GM19035 (cell line): Measurements from ENCODE around the gene ATF6.
"Not testable (repeated sequence)": the region's sequence is repeated elsewhere in the genome, so short reads cannot be mapped to it uniquely, and the experiment has no call there.

Experiments used
- ATAC-seq: cut with Tn5 transposase; IDR thresholded peaks from one replicate; pipeline ENCODE4 v1.9.1; 2021; ENCODE audit not compliant: unreplicated experiment

ATF6 gene

GRCh38 chr1:161766102-161766981, at the start of gene ATF6:
Gene ATF6 (plus strand): TSS chr1:161766320. CDS start chr1:161766361, 41 bp downstream.
- ATAC-seq = peak; percentile 79

- ATAC-seq = peak; percentile 57
These were observed 47.4 kb upstream of the ATF6 start for GRCh38 chr1:161718559-161719324.

- peak; percentile 52 for ATAC-seq
These were observed 46.9 kb upstream of the ATF6 start for GRCh38 chr1:161719325-161719611.

- ATAC-seq = no peak
These were observed 45.7 kb upstream of the ATF6 start for GRCh38 chr1:161720422-161720821.

GRCh38 chr1:161720956-161721737, 45.0 kb upstream of the ATF6 start, which contains the start of gene FCRLB:
Gene FCRLB (plus strand): TSS chr1:161721544. CDS start chr1:161722673, 1,129 bp downstream.
- ATAC-seq = no peak

- ATAC-seq = no peak
These were observed 44.3 kb upstream of the ATF6 start for GRCh38 chr1:161721738-161722343.

- no peak for ATAC-seq
These were observed 43.7 kb upstream of the ATF6 start for GRCh38 chr1:161722406-161722805.

GRCh38 chr1:161723459-161724141, 42.5 kb upstream of the ATF6 start:
- no peak for ATAC-seq

GRCh38 chr1:161725258-161725907, 40.7 kb upstream of the ATF6 start:
- ATAC-seq = not testable (repeated sequence)

GRCh38 chr1:161725908-161726472, 40.1 kb upstream of the ATF6 start:
- peak; percentile 28 for ATAC-seq

- ATAC-seq = peak; percentile 62
These were observed 39.5 kb upstream of the ATF6 start for GRCh38 chr1:161726473-161727255.

GRCh38 chr1:161727256-161727924, 38.7 kb upstream of the ATF6 start:
- ATAC-seq = peak; percentile 9

- ATAC-seq = no peak
These were observed 37.5 kb upstream of the ATF6 start for GRCh38 chr1:161728376-161729226.

GRCh38 chr1:161730050-161730564, 36.0 kb upstream of the ATF6 start:
- no peak for ATAC-seq

GRCh38 chr1:161731241-161731640, 34.9 kb upstream of the ATF6 start:
- ATAC-seq = no peak

- ATAC-seq = no peak
These were observed 34.0 kb upstream of the ATF6 start for GRCh38 chr1:161731981-161732718.
